GM12878 (cell line): ENCODE measurements around the gene TRUB1. TPM values are rescaled to one million over a fixed set of nuclear protein-coding genes. Genes with fewer than 3 reads are reported as not detected.

ENCODE experiments used
- CBX3 ChIP-seq: fragments of 200-600 bp; sonication (generic); IDR thresholded peaks from 2 replicates; pipeline ENCODE4 v1.6.1; 2016; ENCODE audit warnings: low read depth, borderline replicate concordance
- DPF2 ChIP-seq: fragments of 450-650 bp; IDR thresholded peaks from 2 replicates; pipeline ENCODE4 v1.6.1; 2017; ENCODE audit warnings: mild to moderate bottlenecking
- EGR1 ChIP-seq, 2 experiments: IDR thresholded peaks; 1 replicate in 1 of 2; 2 replicates in 1 of 2; pipeline ENCODE4 v1.6.1; 2011 to 2012; ENCODE audit warnings: low read depth in 2 of 2, low read length in 2 of 2, borderline replicate concordance in 1 of 2, mild to moderate bottlenecking in 1 of 2, moderate library complexity in 1 of 2
- NBN ChIP-seq: fragments of 450-650 bp; IDR thresholded peaks from 2 replicates; pipeline ENCODE4 v1.6.1; 2016
- NFYA ChIP-seq: IDR thresholded peaks from 2 replicates; pipeline ENCODE4 v1.6.1; 2011; ENCODE audit warnings: low read depth, mild to moderate bottlenecking, low read length, improper control_type of control experiment, borderline replicate concordance
- SIN3A ChIP-seq: IDR thresholded peaks from 2 replicates; pipeline ENCODE4 v1.6.1; 2012; ENCODE audit warnings: low read depth, low read length, improper control_type of control experiment
- SMC3 ChIP-seq: IDR thresholded peaks from 2 replicates; pipeline ENCODE4 v1.6.1; 2011; ENCODE audit warnings: low read length, improper control_type of control experiment, borderline replicate concordance
- SREBF1 ChIP-seq: IDR thresholded peaks from 2 replicates; pipeline ENCODE4 v1.6.1; 2012; ENCODE audit warnings: mild to moderate bottlenecking, low read length
- SREBF2 ChIP-seq: IDR thresholded peaks from 2 replicates; pipeline ENCODE4 v1.6.1; 2012; ENCODE audit warnings: mild to moderate bottlenecking, low read length
- TCF7 ChIP-seq: IDR thresholded peaks from 2 replicates; pipeline ENCODE4 v1.6.1; 2014; ENCODE audit warnings: antibody characterized with exemption, borderline replicate concordance
- ZNF207 ChIP-seq: fragments of 450-650 bp; IDR thresholded peaks from 2 replicates; pipeline ENCODE4 v1.6.1; 2014; ENCODE audit warnings: antibody characterized with exemption, mild to moderate bottlenecking, borderline replicate concordance
- polyA plus RNA-seq, 11 experiments: library from polyadenylated mRNA; depleted of rRNA in 4 of 11; unstranded in 6 of 11; stranded (reverse) in 5 of 11; fragments of >200 nt; fragmentation: Nextera tagmentation in 4 of 11; fragmentation: Illumina TruSeq in 1 of 11; extraction: Ambion mirVana in 4 of 11; extraction: Trizol in 1 of 11; gene quantifications; 1 replicate in 1 of 11; 2 replicates in 10 of 11; pipeline versions ENCODE4 v1.2.1 to v1.2.3, GENCODE V29; 2011 to 2016; ENCODE audit warnings: inconsistent platforms in 2 of 11, missing spikeins in 2 of 11, low read depth in 1 of 11
- total RNA-seq, 4 experiments: library from RNA; depleted of rRNA in 3 of 4; stranded (reverse); fragments of >200 nt in 3 of 4; fragmentation: Illumina TruSeq in 1 of 4; extraction: Trizol in 1 of 4; gene quantifications; 2 replicates each; pipeline versions ENCODE4 v1.2.1 to v1.2.3, GENCODE V29; 2013 to 2021
- TF ChIP-seq, protein P1 (sequence below): fragments of 150-350 bp; IDR thresholded peaks from 2 replicates; pipeline ENCODE4 v1.6.1; 2014; ENCODE audit warnings: mild to moderate bottlenecking, low read depth, low read length
- TF ChIP-seq, protein P2 (sequence below): IDR thresholded peaks from 2 replicates; pipeline ENCODE4 v1.6.1; 2012; ENCODE audit warnings: low read depth, low read length, improper control_type of control experiment
- TF ChIP-seq, protein P3 (sequence below): fragments of 450-650 bp; IDR thresholded peaks from 2 replicates; pipeline ENCODE4 v1.6.1; 2017; ENCODE audit warnings: mild to moderate bottlenecking, low read depth, inconsistent platforms; ENCODE audit not compliant: poor library complexity, severe bottlenecking
- TF ChIP-seq, protein P4 (sequence below): IDR thresholded peaks from 2 replicates; pipeline ENCODE4 v1.6.1; 2011; ENCODE audit warnings: mild to moderate bottlenecking, low read depth, low read length, moderate library complexity; ENCODE audit not compliant: insufficient replicate concordance
- TF ChIP-seq, protein P5 (sequence below): fragments of 450-650 bp; IDR thresholded peaks from 2 replicates; pipeline ENCODE4 v1.6.1; 2017; ENCODE audit warnings: mild to moderate bottlenecking
- TF ChIP-seq, protein P6 (sequence below): fragments of 150-350 bp; IDR thresholded peaks from 2 replicates; pipeline ENCODE4 v1.6.1; 2016; ENCODE audit warnings: low read depth, low read length

The TRUB1 gene
- total and polyA plus RNA-seq, 10 of the 15 experiments (the other 5 are each of a cell fraction or from before 2014, with no cell fraction given), result 8.1 to 24.0 (median 15.9) TPM

DNA sequence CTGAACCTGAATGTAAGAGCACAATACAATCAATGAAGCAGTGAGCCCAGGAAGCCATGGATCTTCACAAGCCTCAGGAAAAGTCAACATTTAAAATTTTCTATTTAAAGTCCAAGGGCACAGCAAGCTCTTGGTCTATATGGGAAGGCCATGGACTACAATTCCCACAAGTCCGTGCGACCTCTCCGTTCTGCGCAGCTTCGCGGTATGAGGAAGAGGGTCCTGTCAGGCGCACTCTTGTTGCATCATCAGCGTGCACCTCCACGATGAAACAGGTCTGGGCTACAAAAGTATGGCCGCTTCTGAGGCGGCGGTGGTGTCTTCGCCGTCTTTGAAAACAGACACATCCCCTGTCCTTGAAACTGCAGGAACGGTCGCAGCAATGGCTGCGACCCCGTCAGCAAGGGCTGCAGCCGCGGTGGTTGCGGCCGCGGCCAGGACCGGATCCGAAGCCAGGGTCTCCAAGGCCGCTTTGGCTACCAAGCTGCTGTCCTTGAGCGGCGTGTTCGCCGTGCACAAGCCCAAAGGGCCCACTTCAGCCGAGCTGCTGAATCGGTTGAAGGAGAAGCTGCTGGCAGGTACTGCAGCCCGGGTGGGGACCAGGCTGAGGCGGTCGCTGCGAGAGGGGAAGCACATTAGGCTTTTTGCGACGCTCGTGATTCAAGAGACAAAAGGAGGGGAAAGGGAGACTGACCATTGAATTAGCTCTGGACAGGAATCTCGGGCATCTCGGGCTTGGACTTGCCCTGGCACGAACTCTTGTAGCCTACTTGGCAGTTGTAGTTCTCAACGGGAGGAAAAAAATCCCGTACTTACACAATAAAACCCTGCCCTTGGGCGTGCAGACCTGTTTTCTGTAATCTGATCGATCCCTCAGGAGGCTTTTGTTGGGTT is at the start of gene TRUB1 (continued):
- no peak for TF ChIP-seq EGR1 (IDR thresholded peaks at IDR 0.05; ENCODE audit: borderline replicate concordance in 1 of 2, low read depth in 2 of 2, low read length in 2 of 2)
- TF ChIP-seq SIN3A, result peak; percentile 68; the same call in 1 of the 2 replicates
- TF ChIP-seq, protein P1, sequence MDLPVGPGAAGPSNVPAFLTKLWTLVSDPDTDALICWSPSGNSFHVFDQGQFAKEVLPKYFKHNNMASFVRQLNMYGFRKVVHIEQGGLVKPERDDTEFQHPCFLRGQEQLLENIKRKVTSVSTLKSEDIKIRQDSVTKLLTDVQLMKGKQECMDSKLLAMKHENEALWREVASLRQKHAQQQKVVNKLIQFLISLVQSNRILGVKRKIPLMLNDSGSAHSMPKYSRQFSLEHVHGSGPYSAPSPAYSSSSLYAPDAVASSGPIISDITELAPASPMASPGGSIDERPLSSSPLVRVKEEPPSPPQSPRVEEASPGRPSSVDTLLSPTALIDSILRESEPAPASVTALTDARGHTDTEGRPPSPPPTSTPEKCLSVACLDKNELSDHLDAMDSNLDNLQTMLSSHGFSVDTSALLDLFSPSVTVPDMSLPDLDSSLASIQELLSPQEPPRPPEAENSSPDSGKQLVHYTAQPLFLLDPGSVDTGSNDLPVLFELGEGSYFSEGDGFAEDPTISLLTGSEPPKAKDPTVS, result no peak
- no peak for TF ChIP-seq CBX3
- TF ChIP-seq, protein P2, sequence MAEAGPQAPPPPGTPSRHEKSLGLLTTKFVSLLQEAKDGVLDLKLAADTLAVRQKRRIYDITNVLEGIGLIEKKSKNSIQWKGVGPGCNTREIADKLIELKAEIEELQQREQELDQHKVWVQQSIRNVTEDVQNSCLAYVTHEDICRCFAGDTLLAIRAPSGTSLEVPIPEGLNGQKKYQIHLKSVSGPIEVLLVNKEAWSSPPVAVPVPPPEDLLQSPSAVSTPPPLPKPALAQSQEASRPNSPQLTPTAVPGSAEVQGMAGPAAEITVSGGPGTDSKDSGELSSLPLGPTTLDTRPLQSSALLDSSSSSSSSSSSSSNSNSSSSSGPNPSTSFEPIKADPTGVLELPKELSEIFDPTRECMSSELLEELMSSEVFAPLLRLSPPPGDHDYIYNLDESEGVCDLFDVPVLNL, result no peak
- TF ChIP-seq, protein P3, sequence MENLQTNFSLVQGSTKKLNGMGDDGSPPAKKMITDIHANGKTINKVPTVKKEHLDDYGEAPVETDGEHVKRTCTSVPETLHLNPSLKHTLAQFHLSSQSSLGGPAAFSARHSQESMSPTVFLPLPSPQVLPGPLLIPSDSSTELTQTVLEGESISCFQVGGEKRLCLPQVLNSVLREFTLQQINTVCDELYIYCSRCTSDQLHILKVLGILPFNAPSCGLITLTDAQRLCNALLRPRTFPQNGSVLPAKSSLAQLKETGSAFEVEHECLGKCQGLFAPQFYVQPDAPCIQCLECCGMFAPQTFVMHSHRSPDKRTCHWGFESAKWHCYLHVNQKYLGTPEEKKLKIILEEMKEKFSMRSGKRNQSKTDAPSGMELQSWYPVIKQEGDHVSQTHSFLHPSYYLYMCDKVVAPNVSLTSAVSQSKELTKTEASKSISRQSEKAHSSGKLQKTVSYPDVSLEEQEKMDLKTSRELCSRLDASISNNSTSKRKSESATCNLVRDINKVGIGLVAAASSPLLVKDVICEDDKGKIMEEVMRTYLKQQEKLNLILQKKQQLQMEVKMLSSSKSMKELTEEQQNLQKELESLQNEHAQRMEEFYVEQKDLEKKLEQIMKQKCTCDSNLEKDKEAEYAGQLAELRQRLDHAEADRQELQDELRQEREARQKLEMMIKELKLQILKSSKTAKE, result no peak
- no peak for TF ChIP-seq SREBF2
- no peak; the same call in 1 of the 2 replicates for TF ChIP-seq SREBF1
- TF ChIP-seq, protein P4, sequence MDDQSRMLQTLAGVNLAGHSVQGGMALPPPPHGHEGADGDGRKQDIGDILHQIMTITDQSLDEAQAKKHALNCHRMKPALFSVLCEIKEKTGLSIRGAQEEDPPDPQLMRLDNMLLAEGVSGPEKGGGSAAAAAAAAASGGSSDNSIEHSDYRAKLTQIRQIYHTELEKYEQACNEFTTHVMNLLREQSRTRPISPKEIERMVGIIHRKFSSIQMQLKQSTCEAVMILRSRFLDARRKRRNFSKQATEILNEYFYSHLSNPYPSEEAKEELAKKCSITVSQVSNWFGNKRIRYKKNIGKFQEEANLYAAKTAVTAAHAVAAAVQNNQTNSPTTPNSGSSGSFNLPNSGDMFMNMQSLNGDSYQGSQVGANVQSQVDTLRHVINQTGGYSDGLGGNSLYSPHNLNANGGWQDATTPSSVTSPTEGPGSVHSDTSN, result no peak
- no peak for TF ChIP-seq DPF2
- TF ChIP-seq TCF7, result no peak
- TF ChIP-seq SMC3, result no peak
- TF ChIP-seq, protein P5, sequence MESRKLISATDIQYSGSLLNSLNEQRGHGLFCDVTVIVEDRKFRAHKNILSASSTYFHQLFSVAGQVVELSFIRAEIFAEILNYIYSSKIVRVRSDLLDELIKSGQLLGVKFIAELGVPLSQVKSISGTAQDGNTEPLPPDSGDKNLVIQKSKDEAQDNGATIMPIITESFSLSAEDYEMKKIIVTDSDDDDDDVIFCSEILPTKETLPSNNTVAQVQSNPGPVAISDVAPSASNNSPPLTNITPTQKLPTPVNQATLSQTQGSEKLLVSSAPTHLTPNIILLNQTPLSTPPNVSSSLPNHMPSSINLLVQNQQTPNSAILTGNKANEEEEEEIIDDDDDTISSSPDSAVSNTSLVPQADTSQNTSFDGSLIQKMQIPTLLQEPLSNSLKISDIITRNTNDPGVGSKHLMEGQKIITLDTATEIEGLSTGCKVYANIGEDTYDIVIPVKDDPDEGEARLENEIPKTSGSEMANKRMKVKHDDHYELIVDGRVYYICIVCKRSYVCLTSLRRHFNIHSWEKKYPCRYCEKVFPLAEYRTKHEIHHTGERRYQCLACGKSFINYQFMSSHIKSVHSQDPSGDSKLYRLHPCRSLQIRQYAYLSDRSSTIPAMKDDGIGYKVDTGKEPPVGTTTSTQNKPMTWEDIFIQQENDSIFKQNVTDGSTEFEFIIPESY, result no peak
- TF ChIP-seq NFYA, result no peak
- TF ChIP-seq NBN, result peak; percentile 83
- TF ChIP-seq, protein P6, sequence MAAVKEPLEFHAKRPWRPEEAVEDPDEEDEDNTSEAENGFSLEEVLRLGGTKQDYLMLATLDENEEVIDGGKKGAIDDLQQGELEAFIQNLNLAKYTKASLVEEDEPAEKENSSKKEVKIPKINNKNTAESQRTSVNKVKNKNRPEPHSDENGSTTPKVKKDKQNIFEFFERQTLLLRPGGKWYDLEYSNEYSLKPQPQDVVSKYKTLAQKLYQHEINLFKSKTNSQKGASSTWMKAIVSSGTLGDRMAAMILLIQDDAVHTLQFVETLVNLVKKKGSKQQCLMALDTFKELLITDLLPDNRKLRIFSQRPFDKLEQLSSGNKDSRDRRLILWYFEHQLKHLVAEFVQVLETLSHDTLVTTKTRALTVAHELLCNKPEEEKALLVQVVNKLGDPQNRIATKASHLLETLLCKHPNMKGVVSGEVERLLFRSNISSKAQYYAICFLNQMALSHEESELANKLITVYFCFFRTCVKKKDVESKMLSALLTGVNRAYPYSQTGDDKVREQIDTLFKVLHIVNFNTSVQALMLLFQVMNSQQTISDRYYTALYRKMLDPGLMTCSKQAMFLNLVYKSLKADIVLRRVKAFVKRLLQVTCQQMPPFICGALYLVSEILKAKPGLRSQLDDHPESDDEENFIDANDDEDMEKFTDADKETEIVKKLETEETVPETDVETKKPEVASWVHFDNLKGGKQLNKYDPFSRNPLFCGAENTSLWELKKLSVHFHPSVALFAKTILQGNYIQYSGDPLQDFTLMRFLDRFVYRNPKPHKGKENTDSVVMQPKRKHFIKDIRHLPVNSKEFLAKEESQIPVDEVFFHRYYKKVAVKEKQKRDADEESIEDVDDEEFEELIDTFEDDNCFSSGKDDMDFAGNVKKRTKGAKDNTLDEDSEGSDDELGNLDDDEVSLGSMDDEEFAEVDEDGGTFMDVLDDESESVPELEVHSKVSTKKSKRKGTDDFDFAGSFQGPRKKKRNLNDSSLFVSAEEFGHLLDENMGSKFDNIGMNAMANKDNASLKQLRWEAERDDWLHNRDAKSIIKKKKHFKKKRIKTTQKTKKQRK, result peak; percentile 30; the same call in 1 of the 2 replicates
- peak; percentile 90 for TF ChIP-seq ZNF207
